HT1080 (cell line): Measurements from ENCODE around the gene LHB. TPM values are rescaled to one million over a fixed set of nuclear protein-coding genes. Genes with fewer than 3 reads are reported as not detected.

Experiments
- DNase-seq: peaks from one replicate; pipeline ENCODE4 v3.0.0-alpha.2; 2015; ENCODE audit warnings: low read depth
- total RNA-seq: library from RNA; depleted of rRNA; stranded (reverse); fragments of >200 nt; shearing (Covaris generic); gene quantifications from 2 replicates; pipeline ENCODE4 v1.2.3, GENCODE V29; 2014

The LHB gene
- total RNA-seq, 1 experiment from 2014 or later = not detected

GRCh38 chr19:49014123-49014869 lies 2.6 kb downstream of the LHB start:
- DNase-seq = no peak

- no peak for DNase-seq
Observed at GRCh38 chr19:49011194-49011593, 5.7 kb downstream of the LHB start.

GRCh38 chr19:49010453-49010852 lies 6.4 kb downstream of the LHB start:
- DNase-seq = no peak

- no peak for DNase-seq
Observed at GRCh38 chr19:49009828-49010227, 7.1 kb downstream of the LHB start.

- DNase-seq = no peak
Observed at GRCh38 chr19:49006905-49007304, 10.0 kb downstream of the LHB start.

- no peak for DNase-seq
Observed at GRCh38 chr19:49004964-49005614, 11.8 kb downstream of the LHB start.

- no peak for DNase-seq
Observed at GRCh38 chr19:49004133-49004532, 12.8 kb downstream of the LHB start.

- peak; percentile 54 for DNase-seq
Observed at GRCh38 chr19:48999481-49000325, 17.2 kb downstream of the LHB start.

- DNase-seq = peak; percentile 61
Observed at GRCh38 chr19:48997972-48998371, 18.9 kb downstream of the LHB start.

- no peak for DNase-seq
Observed at GRCh38 chr19:48994035-48994386, 22.9 kb downstream of the LHB start.

GRCh38 chr19:48993175-48994034 lies 23.5 kb downstream of the LHB start, which contains the start of the genes GYS1 and RUVBL2:
Gene GYS1 (minus strand): TSS chr19:48993309. CDS start chr19:48993112, 197 bp downstream.
Gene RUVBL2 (plus strand): TSS chr19:48993887. CDS start chr19:48993912, 25 bp downstream.
- peak; percentile 100 for DNase-seq

GRCh38 chr19:48992581-48993174 lies 24.2 kb downstream of the LHB start:
- no peak for DNase-seq

- DNase-seq = peak; percentile 81
Observed at GRCh38 chr19:48991873-48992580, 24.9 kb downstream of the LHB start.

GRCh38 chr19:48991011-48991609 lies 25.8 kb downstream of the LHB start:
- DNase-seq = no peak

- no peak for DNase-seq
Observed at GRCh38 chr19:48990400-48990799, 26.5 kb downstream of the LHB start.

- DNase-seq = no peak
Observed at GRCh38 chr19:48989701-48990291, 27.1 kb downstream of the LHB start.

- no peak for DNase-seq
Observed at GRCh38 chr19:48988860-48989259, 28.0 kb downstream of the LHB start.

- no peak for DNase-seq
Observed at GRCh38 chr19:48988286-48988685, 28.6 kb downstream of the LHB start.

GRCh38 chr19:48987323-48987722 lies 29.6 kb downstream of the LHB start:
- no peak for DNase-seq
